C4-2B (cell line): Measurements from ENCODE around the gene CD19.

Experiments
- CTCF ChIP-seq: fragments of 450-650 bp; conservative IDR thresholded peaks from 2 replicates; pipeline ENCODE4 v1.5.1; 2017; ENCODE audit warnings: mild to moderate bottlenecking
- ZFX ChIP-seq: fragments of 450-650 bp; IDR thresholded peaks from 2 replicates; pipeline ENCODE4 v1.6.1; 2017

GRCh38 chr16:28902909-28903308 is 28.9 kb upstream of the CD19 start:
- TF ChIP-seq CTCF, result no peak
- TF ChIP-seq ZFX, result no peak
